ENCODE measurements around the gene NUP210.

NUP210 gene

DNA sequence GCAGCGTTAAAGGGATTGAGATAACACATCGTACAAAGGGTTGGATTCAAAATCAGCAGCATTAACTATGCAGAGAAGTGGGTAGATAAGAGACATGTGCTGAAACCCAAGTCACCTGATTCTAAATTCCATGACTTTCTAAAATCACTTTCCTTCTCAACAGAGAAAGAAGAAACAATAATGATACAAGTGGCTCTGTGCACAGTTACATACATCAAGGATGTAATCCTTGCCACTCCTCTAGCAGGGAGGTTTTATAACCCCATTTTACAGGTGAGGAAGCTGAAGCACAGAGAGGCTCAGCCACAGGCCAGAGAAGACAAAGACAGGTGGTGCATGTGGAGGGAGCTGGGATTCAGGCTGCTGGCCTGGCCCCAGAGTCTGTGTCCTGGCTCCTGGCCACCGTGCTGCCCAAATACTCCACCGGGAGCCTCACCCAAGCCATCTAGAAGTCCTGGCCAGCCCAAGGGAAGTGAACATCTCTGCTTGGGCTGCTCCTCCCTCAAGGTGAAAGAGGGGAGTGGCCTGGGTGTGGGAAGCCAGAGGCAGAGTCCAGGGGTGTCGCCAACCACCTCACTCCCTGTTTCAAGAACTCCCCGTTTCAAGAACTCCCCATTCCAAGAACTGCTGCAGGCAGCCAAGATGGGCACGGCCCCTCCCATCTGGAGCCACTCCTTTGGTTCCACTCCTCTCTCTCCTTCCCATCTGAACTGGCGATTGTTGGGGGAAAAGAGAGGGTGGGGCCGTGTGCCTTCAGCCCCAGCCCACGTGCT is 147.1 kb downstream of the NUP210 start:
- Mint-ChIP-seq H3K36me3 (no peaks in the 10 kb centered on the region), H3K4me3 (no peak overlapping the region), H3K27me3 (peaks cover 29% of the 10 kb centered on the region), H3K4me1 (peaks cover 16% of the 10 kb centered on the region), H3K27ac (no peak overlapping the region), H3K9me3 (peaks cover 6% of the 10 kb centered on the region)
- no peak for ATAC-seq

DNA sequence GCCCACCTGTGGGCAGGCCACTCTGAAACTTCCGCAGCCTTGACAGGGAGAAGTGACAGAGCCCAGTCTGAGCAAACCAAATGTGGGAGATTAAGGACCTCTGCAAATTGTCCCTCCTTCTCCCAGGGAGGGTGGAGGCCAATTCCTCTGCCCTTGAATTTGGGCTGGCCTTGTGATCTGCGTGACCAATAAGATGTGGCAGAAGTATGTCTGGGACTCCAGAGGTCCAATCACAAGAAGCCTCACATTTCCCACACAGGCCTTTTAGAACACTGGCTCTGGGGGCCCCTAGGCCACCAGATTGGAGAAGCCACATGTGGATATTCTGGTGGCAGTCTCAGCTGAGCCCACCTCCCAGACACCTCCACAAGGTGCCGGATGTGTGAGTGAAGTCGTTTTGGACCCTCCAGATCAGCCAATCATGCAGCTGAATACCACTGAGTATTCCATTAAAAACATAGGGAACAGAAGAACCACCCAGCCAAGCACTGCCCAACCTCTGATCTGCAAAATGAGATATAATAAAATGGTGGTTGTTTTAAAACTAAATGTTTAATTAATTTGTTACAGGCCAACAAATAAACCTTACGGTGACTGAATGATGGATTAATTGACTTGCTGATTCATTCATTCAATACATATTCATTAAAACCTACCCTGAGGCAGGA is 150.3 kb downstream of the NUP210 start:
- Mint-ChIP-seq H3K36me3 (no peaks in the 10 kb centered on the region), H3K27ac (no peak overlapping the region)

DNA sequence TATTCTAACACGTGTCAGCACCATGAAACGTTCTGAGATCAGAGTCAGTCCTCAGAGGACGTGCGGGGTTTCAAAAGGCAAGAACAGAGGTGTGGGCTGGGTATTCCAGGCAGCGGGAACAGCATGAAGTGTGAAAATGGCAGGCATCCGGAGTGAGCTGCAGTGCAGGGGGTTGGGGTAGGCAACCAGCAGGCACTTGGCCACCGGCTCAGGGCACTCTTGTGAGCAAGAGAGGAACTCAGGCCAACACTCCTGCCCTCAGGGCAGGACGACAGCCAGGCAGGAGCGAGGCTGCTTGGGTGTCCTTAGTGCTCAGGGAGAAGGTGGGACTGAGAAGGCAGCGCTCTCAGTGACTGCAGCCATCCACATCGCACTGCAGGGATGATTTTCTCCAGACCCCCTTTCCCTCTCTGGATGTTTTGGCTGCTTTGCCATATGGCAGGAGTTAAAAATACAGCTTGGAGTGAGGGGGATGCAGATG is 151.1 kb downstream of the NUP210 start:
- Mint-ChIP-seq H3K4me1 (peaks cover 8% of the 10 kb centered on the region), H3K27ac (no peak overlapping the region), H3K27me3 (peaks cover 45% of the 10 kb centered on the region), H3K9me3 (peaks cover 6% of the 10 kb centered on the region), H3K36me3 (no peaks in the 10 kb centered on the region), H3K4me3 (no peak overlapping the region)
- no peak for ATAC-seq

More for the DNA sequence above, 150.3 kb downstream of the NUP210 start:
- H3K4me1 Mint-ChIP-seq: peaks cover 16% of the 10 kb centered on the region
- H3K9me3 Mint-ChIP-seq: peaks cover 6% of the 10 kb centered on the region
- H3K27me3 Mint-ChIP-seq: peaks cover 42% of the 10 kb centered on the region
- no peak for ATAC-seq
- H3K4me3 Mint-ChIP-seq: no peak overlapping the region

DNA sequence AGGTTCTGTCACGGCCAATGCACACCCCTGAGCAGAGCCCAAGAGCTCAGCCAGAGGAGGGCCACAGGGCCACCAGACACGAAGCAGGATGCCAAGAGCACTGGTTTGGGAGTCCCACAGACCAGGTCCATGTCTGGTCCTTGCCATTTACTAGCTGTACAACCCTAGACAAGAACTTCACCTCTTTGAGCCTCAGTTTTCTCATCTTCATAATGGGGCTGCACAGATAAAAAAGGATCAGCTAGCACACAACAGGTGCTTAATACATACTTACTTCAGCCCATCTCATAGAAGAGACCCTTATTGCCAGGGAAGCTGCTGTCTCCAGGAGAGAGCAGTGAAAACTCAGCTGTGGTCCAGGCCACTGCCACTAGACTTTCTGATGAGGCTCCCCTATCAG is 152.0 kb downstream of the NUP210 start:
- peaks cover 40% of the 10 kb centered on the region for H3K27me3 Mint-ChIP-seq
- no peak for ATAC-seq
- no peak overlapping the region for H3K27ac Mint-ChIP-seq
- H3K4me1 Mint-ChIP-seq: no peaks in the 10 kb centered on the region
- peaks cover 6% of the 10 kb centered on the region for H3K9me3 Mint-ChIP-seq
- no peak overlapping the region for H3K4me3 Mint-ChIP-seq
- no peaks in the 10 kb centered on the region for H3K36me3 Mint-ChIP-seq

DNA sequence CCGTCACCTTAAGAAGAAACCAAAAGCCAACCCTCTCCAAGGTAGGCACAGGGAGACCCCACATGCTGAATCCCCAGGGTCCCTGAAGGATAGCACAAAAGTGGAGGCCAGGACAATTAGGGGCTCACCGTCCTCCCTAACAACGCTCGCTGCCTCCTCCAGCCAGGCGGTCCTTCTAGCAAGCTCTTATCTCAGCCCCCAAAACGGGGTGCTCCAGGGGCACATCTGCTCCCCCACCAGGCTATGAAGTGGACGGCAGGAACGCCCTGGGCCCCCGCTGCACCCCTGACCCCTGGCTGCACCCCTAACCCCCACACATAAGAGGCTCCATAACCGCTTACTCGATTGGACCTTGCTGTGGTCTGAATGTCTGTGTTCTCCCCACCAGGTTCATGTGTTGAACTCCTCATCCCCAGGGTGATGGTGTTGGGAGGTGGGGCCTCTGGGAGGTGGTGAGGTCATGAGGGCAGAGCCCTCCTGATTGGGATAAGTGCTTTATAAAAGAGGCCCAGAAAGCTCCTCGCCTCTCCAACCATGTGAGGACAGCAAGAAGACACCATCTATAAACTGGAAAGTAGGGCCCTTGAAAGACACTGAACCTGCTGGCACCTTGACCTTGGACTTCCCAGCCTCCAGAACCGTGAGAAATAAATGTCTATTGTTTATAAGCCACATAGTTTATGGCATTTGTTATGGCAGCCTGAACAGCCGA is 153.3 kb downstream of the NUP210 start:
- no peak for ATAC-seq
- no peaks in the 10 kb centered on the region for H3K36me3 Mint-ChIP-seq
- no peak overlapping the region for H3K4me3 Mint-ChIP-seq
- peaks cover 9% of the 10 kb centered on the region for H3K4me1 Mint-ChIP-seq
- H3K9me3 Mint-ChIP-seq: peaks cover 6% of the 10 kb centered on the region
- H3K27ac Mint-ChIP-seq: no peak overlapping the region
- peaks cover 38% of the 10 kb centered on the region for H3K27me3 Mint-ChIP-seq
